ENCODE results near the gene HYKK.

GRCh38 chr15:78567531-78567930 is 60.2 kb downstream of the HYKK start:
- TF ChIP-seq CTCF (IDR thresholded peaks at IDR 0.05; ENCODE audit: low read depth, low read length) (no peak), EZH2phosphoT487 (IDR thresholded peaks at IDR 0.05; ENCODE audit: low read depth) (no peak)
